ENCODE results near the gene GPR62. TPM values are rescaled to one million over a fixed set of nuclear protein-coding genes. Genes with fewer than 3 reads are reported as not detected.

The GPR62 gene
- total and polyA plus RNA-seq, 2 donors from 2014 or later, result 0.09 to 0.41 TPM

DNA sequence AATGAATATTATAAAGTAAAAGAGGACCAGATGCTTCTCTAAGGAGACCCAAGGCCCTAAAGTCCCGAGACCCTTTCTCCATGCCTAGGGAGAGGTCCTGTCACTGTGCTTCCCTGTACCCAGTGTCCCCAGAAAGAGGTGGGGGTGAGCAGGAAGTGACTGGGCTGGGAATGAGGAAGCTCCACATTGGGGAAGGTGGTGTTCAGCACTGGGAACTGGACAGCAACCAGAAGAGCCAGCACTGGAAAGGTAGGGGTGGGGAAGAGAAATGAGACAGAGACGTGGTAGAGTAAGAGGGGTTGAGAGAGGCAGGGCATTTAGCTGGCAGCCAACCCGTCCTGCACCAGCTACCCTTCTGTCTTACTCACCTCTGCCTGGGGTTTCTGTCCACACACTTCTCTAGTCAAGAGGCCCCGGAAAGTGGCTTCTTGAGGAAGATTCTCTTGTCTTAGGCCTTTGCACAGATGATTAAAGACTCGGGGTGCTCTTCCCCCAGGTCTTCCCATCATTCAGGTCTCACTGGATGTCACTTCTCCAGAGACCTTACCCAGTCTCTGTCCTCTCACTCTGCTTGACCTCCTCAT is 25.7 kb upstream of the GPR62 start:
- DNase-seq (peak in 2 of 5 donors; percentile 27 to 40), FAIRE-seq (no peak)
- TF ChIP-seq, protein P1, sequence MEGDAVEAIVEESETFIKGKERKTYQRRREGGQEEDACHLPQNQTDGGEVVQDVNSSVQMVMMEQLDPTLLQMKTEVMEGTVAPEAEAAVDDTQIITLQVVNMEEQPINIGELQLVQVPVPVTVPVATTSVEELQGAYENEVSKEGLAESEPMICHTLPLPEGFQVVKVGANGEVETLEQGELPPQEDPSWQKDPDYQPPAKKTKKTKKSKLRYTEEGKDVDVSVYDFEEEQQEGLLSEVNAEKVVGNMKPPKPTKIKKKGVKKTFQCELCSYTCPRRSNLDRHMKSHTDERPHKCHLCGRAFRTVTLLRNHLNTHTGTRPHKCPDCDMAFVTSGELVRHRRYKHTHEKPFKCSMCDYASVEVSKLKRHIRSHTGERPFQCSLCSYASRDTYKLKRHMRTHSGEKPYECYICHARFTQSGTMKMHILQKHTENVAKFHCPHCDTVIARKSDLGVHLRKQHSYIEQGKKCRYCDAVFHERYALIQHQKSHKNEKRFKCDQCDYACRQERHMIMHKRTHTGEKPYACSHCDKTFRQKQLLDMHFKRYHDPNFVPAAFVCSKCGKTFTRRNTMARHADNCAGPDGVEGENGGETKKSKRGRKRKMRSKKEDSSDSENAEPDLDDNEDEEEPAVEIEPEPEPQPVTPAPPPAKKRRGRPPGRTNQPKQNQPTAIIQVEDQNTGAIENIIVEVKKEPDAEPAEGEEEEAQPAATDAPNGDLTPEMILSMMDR (IDR thresholded peaks at IDR 0.05; ENCODE audit: borderline replicate concordance, extremely low read depth, insufficient read depth), result no peak
- Histone ChIP-seq H3K27me3 (ENCODE audit: control insufficient read depth, insufficient read depth, low read length) (no peaks in the 10 kb centered on the region), H3K4me1 (ENCODE audit: control insufficient read depth in 2 of 3, insufficient read depth in 2 of 3, low read depth in 1 of 3, low read length in 3 of 3) (no peaks in the 10 kb centered on the region), H3K4me3 (ENCODE audit: low read length in 3 of 3) (no peak overlapping the region), H3K36me3 (ENCODE audit: control insufficient read depth in 2 of 3, insufficient read depth in 3 of 3, low read length in 3 of 3) (peaks cover 0 to 10% (median 4%) of the 10 kb centered on the region in 3 donors), H3K9me3 (ENCODE audit: control insufficient read depth in 2 of 3, insufficient read depth in 1 of 3, low read length in 3 of 3) (no peaks in the 10 kb centered on the region), H3K9ac (ENCODE audit: low read length in 3 of 3) (no peak overlapping the region), H3K27ac (ENCODE audit: low read depth in 2 of 2, low read length in 2 of 2) (no peak overlapping the region)
- intact Hi-C loops (cut with DNase I), result no loop called here

DNA sequence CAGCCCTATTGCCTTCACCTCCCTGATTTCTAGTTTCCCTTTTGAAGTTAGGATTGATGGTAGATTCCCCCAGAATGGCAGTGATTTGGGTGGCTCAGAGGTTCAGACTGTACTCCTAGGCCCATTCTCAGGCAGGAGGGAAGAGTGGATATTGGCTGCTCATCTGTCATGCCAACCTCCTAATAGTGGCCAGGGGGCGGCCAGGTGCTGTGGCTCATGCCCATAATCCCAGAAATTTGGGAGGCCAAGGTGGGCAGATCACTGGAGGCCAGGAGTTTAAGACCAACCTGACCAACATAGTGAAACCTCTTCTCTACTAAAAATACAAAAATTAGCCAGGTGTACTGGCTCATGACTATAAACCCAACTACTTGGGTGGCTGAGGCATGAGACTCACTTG is 24.7 kb upstream of the GPR62 start:
- Histone ChIP-seq H3K4me3 (ENCODE audit: low read length in 3 of 3) (no peak overlapping the region), H3K27ac (ENCODE audit: low read depth in 2 of 2, low read length in 2 of 2) (no peak overlapping the region), H3K9me3 (ENCODE audit: control insufficient read depth in 2 of 3, insufficient read depth in 1 of 3, low read length in 3 of 3) (no peaks in the 10 kb centered on the region), H3K27me3 (ENCODE audit: control insufficient read depth, insufficient read depth, low read length) (no peaks in the 10 kb centered on the region), H3K9ac (ENCODE audit: low read length in 3 of 3) (no peak overlapping the region), H3K4me1 (ENCODE audit: control insufficient read depth in 2 of 3, insufficient read depth in 2 of 3, low read depth in 1 of 3, low read length in 3 of 3) (no peaks in the 10 kb centered on the region), H3K36me3 (ENCODE audit: control insufficient read depth in 2 of 3, insufficient read depth in 3 of 3, low read length in 3 of 3) (peaks cover 0 to 13% (median 6%) of the 10 kb centered on the region in 3 donors)
- DNase-seq (no peak), FAIRE-seq (no peak)
- TF ChIP-seq, protein P1 (IDR thresholded peaks at IDR 0.05; ENCODE audit: borderline replicate concordance, extremely low read depth, insufficient read depth), result no peak
- intact Hi-C loops (cut with DNase I), result no loop called here

DNA sequence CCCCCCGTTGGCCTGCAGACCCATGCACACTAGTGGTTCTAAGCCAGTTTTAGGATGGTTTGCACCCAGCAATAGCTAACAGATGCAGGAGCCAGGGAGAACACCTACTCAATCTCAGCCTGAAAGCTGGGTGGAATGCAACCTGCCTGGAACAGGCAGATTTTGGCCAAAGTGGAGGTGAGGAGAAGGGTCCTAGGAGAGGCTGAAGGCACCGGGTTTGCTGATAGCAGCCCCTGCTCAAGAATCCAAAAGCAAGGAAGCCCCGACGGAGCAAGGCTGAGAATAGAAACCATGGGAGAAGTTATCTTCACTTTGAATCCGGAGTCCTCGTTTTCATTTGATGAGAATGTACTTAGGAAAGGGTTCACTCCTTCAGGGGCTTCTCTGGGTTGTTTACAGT is 23.4 kb upstream of the GPR62 start:
- H3K9me3 ChIP-seq (ENCODE audit: control insufficient read depth in 2 of 3, insufficient read depth in 1 of 3, low read length in 3 of 3), result no peaks in the 10 kb centered on the region
- no peak overlapping the region for H3K27ac ChIP-seq (ENCODE audit: low read depth in 2 of 2, low read length in 2 of 2)
- no peaks in the 10 kb centered on the region for H3K4me1 ChIP-seq (ENCODE audit: control insufficient read depth in 2 of 3, insufficient read depth in 2 of 3, low read depth in 1 of 3, low read length in 3 of 3)
- no peak overlapping the region for H3K9ac ChIP-seq (ENCODE audit: low read length in 3 of 3)
- peaks cover 0 to 23% (median 12%) of the 10 kb centered on the region in 3 donors for H3K36me3 ChIP-seq (ENCODE audit: control insufficient read depth in 2 of 3, insufficient read depth in 3 of 3, low read length in 3 of 3)
- TF ChIP-seq, protein P1 (IDR thresholded peaks at IDR 0.05; ENCODE audit: borderline replicate concordance, extremely low read depth, insufficient read depth), result no peak
- H3K4me3 ChIP-seq (ENCODE audit: low read length in 3 of 3), result no peak overlapping the region
- H3K27me3 ChIP-seq (ENCODE audit: control insufficient read depth, insufficient read depth, low read length), result no peaks in the 10 kb centered on the region
- FAIRE-seq (no peak), DNase-seq (no peak)
- intact Hi-C loops (cut with DNase I), result no loop called here
